ACHN (cell line): ENCODE results near the gene TRAFD1.
"Not testable (repeated sequence)": the region's sequence is repeated elsewhere in the genome, so short reads cannot be mapped to it uniquely, and the experiment has no call there.

Experiments
- DNase-seq: peaks from one replicate; pipeline ENCODE4 v3.0.0-alpha.2; 2015
- in situ Hi-C: cut with HindIII; loops from 2 replicates; pipeline ENCODE4 v1.10.0; 2017; ENCODE audit warnings: low sequenced_read_pairs, low pct_ligation_motif_present, low pct_unique_long_range_greater_than_20kb

TRAFD1 gene

DNA sequence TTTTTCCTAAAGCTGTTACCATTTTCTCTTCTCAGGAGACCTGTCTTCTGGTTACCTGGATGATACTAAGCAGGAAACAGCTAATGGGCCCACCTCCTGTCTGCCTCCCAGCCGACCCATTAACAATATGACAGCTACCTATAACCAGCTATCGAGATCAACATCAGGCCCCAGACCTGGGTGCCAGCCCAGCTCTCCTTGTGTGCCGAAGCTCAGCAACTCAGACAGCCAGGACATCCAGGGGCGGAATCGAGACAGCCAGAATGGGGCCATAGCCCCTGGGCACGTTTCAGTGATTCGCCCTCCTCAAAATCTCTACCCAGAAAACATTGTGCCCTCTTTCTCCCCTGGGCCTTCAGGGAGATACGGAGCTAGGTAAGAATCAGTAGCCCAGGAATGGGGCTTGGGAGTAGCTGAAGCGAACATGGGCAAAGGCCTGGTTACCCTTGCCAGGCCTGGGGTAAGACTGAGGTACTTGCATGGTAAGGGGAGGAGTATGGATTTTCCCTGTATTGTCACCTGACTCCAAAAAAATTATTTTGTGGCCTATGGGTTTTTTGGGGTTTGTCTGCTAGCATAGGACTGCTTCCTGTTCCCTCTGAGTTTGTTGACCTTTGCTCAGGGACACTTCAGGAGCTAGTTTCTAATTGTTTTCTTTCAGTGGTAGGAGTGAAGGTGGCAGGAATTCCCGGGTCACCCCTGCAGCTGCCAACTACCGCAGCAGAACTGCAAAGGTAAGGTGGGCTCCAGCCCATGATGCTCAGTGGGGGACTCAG, 26.6 kb downstream of the TRAFD1 start:
- no peak for DNase-seq

DNA sequence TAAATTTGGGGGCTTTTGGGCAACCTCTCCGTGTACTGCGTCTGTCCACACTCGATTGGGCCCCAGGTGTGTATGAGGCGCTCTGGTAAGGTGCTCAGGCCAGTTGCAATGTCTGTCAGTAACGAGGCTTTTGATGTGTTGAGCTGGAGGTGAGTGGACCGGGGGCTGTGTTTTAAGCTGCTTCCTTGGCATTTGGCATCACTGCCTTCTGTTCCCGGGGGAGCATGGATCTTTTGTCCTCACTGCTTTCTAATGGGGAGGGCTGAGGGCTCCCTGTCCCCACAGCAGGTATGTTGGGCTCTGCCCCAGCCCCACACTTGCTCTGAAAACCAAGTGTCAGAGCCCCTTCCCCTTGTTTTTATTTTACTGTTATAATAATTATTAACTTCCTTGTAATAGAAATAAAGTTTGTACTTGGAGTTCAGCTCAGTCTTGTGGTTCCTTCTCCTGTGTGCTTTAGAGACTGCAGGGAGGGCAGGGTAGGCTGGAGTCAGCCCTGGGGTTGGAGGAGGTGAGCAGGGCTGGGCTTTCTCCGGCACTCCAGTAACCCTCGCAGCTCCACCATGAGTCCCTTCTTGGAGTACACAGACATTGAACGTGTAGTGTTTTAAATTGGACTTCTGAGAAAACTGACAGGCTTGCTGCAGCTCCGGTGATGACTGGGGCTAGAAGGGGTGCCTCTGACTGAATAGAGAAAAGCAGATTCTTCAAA, 28.0 kb downstream of the TRAFD1 start:
- in situ Hi-C loops: no loop called here
- no peak for DNase-seq

More for the DNA sequence above, 26.6 kb downstream of the TRAFD1 start:
- in situ Hi-C loops: no loop called here

DNA sequence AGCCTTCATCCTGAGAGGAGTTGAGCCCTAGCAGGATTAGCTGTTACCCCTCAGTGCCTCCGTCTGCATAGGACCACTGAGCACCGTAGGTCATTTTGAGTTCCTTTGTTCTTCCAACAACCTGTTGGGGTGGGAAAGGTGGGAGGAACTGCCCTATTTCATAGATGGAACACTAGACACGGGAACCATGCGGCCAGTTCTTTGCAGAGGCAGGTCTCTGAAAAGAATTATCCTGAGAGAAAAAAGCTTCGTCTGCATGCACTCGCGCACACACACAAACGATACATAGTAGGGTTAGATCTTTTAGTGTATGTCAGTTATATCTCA, 28.5 kb downstream of the TRAFD1 start:
- in situ Hi-C loops: no loop called here
- no peak for DNase-seq

DNA sequence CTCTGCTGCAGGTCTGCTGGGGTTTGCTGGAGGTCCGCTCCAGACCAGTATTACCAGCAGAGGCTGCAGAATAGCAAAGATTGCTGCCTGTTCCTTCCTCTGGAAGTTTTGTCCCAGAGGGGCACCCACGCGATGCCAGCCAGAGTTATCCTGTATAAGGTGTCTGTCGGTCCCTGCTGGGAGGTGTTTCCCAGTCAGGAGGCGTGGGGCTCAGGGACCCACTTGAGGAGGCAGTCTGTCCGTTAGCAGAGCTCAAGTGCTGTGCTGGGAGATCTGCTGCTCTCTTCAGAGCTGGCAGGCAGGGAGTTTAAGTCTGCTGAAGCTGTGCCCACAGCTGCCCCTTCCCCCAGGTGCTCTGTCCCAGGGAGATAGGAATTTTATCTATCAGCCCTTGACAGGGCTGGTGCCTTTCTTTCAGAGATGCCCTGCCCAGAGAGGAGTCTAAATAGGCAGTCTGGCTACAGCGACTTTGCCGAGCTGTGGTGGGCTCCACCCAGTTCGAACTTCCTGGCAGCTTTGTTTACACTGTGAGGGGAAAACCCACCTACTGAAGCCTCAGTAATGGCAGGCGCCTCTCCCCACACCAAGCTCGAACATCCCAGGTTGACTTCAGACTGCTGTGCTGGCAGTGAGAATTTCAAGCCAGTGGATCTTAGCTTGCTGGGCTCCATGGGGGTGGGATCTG, 33.2 kb downstream of the TRAFD1 start:
- in situ Hi-C loops: not testable (repeated sequence)

DNA sequence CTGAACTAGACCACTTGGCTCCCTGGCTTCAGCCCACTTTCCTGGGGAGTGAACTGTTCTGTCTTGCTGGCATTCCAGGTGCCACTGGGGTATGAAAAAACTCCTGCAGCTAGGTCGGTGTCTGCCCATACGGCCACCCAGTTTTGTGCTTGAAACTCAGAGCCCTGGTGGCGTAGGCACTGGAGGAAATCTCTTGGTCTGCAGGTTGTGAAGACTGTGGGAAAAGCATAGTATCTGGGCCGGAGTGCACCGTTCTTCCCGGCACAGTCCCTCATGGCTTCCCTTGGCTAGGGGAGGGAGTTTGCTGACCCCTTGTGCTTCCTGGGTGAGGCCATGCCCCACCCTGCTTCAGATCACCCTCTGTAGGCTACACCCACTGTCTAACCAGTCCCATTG, 33.8 kb downstream of the TRAFD1 start:
- in situ Hi-C loops: no loop called here
- no peak for DNase-seq

More for the DNA sequence above, 33.2 kb downstream of the TRAFD1 start:
- DNase-seq: not testable (repeated sequence)

DNA sequence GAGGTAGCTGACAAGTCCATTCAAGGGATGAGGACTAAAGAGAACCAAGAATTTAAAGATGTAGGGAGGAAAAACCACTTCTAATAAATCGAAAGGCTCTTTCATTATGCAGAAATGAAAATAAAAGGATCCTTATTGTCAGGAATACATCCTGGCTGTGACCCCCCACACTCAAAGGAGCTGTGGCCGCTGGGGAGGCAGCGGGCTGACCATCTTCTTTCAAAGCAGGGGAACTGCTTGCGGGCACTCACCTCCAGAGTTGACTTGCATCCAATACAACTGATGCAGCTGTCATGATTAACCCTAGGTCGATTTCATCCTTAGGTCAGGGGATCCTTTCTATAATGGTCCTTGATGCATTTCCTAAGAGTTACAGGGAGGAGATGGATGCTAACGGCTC, 35.3 kb downstream of the TRAFD1 start:
- DNase-seq: no peak
- in situ Hi-C loops: no loop called here

DNA sequence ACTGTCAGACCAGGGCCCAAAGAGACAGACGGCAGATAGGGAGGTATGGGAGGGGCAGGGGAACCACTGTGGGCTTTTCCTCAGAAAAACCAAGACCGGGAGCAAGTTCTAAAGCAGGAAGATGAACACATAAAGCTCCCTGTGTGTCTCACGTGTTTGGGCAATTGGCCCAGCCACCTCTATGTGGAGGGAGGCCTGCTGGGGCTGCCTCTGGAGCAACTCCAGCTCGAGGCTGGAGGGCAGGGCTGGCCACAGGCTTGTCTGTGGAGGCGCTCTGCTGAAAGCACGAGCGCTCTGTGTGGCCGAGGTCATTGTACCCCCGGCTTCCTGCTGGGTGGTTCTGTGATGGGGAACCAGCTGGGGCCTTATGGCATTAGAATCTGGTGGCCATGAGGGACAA, 36.4 kb downstream of the TRAFD1 start:
- in situ Hi-C loops: no loop called here
- DNase-seq: no peak

DNA sequence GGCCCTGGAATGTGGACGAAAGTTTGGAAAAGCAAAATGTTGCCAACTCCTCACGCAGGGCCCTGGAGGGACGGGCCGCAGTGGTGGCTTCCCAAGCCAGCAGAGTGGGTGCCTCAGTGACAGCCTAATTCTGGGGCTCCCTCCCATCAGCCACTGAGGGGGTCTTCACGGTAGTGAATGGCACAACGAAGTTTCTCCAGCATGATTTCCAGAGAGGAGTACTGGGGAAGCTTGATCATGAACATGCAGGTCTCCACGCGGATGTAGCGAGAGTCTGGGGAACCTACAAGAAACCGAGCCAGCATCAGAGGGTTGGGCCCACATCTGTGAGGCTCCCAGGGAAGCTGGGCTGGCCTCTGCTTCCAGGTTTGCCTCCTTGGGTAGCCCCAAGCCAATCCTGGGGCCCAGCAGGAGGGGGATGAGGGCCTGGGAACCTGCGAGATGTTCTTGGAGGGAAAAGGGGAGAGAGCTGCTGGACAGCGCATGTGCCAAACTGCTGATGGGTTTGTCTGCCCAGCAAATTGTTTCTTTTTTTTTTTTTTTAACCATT, 37.0 kb downstream of the TRAFD1 start:
- no peak for DNase-seq
- in situ Hi-C loops: no loop called here

DNA sequence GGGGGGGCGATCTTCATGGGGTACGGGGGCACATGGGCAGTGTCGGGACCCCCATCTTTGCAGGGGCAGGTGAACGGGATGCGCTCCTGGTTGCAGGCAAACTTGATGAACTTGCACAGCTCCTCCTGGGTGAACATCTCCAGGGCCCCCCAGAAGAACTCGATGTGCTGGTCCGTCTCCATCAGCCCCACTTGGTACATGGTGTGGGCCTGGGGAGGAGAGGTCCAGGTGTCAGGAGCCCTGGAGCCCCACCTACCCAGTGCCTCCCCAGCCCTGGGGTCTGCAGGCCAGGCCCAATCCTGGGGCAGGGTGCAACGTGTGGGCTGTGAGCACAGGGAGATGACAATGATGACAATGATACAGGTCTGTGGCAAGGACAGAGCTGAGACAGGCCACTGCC, 37.7 kb downstream of the TRAFD1 start:
- DNase-seq: no peak
- in situ Hi-C loops: no loop called here

DNA sequence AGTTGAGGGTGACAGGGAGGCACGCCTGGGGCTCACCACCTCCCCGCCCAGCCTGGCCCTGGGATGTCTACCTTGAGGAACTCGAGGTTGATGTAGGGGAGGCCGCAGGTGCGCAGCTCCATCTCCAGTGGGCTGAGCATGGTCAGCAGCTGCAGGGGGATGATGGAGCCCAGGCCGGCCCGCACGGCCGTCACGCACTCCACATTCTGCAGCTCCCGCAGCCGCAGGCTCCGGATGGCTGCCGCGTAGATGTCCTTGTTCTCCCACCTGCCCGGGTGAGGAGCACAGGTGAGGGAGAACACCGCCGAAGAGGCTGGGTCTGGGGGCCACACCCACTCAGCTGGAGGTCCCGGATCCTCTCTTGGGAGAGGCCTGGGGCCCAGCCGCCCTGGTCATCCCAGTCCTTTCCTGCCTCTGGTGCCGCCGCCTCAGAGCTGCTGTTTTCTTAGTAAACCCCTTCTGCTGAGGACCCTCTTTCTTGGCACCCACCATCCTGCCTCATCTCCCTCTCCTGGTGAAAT, 38.2 kb downstream of the TRAFD1 start:
- DNase-seq: no peak
- in situ Hi-C loops: no loop called here

DNA sequence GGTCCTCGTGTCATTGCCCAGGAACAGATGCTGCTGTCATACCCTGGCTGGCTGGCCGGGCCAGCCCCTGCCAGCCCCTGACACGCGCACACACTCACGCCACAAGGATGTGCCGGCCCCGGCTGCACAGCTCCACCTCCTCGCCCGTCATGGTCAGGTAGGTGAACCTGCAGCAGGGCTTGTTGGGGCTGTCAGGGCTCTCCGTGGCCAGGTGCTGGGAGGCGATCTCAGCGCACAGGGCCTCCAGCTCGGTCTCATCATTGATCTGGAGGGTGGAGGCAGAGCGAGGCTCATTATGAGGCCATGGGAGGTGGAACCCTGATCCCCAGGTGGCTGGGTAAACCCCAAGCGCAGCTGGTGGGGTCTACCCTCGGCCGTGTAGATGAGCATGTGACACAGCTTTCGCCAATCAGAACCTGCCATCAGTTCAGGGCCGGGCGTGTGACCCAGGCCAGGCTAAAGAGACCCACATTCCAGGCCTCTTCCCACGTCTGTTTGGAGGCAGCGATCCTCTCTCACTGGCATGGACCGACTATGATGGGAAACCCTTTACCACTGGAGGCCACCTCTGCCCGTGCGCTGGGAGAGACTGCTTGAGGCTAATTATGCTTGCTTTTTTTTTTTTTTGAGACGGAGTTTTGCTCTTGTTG, 38.8 kb downstream of the TRAFD1 start:
- in situ Hi-C loops: no loop called here
- DNase-seq: no peak

DNA sequence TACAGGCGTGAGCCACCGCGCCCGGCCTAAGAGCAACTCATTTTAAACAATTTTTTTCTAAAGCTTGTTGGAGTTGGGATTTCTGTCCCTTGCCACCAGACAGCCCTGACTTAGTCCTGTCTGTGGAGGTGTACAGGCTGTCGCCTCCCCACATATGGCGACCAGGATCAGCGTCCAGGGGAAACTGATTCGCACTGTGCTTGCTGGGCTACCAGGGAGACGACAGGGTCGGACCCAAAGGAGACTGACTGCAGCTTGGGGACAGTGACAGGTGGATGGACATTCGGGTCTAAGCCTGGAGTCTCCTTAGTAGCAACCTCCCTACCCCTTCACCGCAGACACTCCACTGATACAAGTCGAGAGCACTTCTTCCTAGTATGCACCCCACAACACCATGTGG, 40.3 kb downstream of the TRAFD1 start:
- DNase-seq: no peak
- in situ Hi-C loops: no loop called here

DNA sequence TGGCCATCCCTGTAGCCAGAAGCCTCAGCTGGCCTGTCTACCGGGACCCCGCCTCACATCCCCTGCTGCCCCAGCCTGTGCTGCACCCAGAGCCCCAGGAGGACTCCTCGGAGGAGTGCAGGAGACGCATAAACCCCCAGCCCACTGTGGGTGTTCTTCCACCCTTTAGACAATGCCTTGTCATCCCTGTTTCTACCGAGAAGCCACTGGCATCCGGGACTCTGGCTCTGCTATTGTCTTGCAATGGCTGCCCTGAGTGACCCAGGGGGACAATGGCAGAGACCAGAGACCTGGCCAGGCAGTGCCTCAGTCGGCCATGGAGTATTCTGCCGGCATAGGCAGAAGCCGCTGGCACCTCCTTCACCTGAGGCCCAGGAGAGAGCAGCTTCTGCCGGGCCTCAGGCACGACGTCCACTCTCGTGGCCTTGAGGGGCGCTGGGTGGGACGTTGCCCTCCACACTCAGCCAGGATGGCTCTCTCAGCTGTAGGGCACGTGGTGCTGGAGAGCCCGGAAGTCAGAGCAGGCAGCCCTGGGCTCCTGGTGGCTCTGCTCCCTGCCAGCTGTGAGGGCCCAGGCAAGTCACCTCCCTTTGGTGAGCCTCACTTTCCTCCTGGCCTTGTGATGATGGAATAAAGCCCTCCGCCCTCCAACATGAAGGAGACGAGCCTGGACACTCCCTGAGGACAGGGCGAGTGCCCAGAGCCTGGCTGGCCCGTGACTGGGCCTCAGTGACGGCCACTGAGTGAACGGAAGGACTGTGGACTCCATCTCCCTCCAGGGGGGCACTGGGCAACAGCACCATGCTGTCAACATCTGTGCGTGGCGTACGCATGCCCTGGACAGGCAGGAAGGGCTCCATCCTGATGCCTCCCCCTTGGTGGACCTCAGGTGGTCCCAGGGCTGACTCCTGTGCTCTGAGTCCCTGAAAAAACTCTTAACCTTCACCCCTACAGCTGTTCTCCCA, 41.0 kb downstream of the TRAFD1 start:
- in situ Hi-C loops: no loop called here
- DNase-seq: no peak

DNA sequence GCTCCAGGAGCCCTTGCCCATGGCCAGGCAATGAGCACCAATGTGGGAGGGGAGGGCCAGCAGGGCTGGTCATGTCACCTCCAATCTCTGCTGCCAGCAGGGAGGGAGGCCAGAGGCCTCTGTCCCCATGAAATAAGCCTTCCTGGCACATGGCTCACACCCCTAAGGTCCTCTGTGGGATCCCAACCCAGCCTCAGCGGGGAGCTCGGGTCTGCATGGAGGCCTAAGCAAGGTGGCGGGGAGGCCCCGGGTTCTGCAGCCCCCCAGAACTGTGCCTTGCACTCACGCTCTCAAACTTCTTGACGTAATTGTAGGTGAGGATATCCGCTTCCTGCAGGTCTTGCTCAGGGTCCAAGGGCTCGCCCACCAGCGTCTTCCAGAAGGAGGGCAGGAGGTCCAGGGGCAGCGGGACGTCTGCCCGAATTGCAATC, 41.7 kb downstream of the TRAFD1 start:
- in situ Hi-C loops: no loop called here
- DNase-seq: no peak

DNA sequence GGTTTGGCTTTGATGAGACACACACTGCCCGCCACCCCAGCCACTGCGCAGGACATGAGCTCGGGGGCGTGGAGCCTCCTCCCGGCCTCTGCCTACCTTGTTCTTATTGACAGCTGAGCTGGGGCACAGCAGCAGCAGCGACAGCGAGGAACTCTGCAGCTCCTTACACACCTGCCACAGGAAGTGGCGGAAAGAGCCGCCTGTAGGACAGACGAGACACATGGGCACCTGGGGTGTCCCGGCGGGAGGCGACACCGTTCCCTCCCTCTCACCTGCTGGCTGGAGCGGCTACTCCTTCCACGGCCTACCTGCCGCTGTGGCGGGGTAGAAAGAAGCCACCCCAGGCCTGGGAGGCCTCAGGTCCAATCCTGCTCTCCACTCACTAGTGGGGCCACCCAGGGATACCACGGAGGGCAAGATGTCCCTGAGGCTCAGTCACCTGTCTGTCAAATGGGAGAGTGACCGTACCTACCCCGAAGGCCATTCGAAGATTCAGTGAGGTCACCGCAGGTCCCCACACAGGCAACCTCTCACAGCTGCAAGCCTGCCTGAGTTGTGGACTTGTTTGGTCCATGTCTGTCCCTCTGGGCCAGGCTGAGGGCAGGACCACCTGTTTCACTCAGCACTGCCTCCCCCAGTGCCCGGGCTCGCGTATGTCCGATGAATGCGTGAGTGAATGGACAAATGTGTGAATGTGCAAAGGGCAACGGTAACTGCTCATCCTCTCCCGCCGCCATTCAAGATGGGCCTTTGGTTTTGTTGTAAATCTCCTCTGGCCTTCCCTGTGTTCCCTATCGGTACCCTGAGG, 42.6 kb downstream of the TRAFD1 start:
- in situ Hi-C loops: no loop called here

DNA sequence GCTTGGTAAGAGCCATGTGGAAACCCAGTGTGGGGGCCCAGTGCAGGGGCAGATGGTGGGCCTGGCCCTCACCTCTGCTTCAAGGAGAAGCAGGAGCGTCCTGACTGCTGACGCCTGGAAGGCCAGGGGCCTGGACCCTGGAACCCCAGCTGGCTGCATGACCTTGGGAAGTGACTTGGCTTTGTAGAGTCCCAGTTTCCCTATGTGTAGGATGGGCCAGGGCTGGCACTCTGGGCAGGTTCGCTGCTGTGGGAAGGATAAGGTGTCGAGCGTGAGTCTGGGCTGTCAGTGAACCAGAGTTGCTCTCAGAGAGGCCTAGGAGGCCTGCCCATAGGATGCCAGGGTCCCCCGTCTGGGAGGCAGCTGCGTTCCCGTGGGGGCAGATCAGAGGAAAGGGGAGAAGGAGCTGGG, 43.2 kb downstream of the TRAFD1 start:
- DNase-seq: no peak
- in situ Hi-C loops: no loop called here

More for the DNA sequence above, 42.6 kb downstream of the TRAFD1 start:
- DNase-seq: no peak
